ENCODE data around the gene BRD2. TPM values are rescaled to one million over a fixed set of nuclear protein-coding genes. Genes with fewer than 3 reads are reported as not detected.

The BRD2 gene
- total and polyA plus RNA-seq, 9 of the 15 experiments (the other 6 are each of a cell fraction or from before 2014, with no cell fraction given): 19.0 to 252 (median 181) TPM

DNA sequence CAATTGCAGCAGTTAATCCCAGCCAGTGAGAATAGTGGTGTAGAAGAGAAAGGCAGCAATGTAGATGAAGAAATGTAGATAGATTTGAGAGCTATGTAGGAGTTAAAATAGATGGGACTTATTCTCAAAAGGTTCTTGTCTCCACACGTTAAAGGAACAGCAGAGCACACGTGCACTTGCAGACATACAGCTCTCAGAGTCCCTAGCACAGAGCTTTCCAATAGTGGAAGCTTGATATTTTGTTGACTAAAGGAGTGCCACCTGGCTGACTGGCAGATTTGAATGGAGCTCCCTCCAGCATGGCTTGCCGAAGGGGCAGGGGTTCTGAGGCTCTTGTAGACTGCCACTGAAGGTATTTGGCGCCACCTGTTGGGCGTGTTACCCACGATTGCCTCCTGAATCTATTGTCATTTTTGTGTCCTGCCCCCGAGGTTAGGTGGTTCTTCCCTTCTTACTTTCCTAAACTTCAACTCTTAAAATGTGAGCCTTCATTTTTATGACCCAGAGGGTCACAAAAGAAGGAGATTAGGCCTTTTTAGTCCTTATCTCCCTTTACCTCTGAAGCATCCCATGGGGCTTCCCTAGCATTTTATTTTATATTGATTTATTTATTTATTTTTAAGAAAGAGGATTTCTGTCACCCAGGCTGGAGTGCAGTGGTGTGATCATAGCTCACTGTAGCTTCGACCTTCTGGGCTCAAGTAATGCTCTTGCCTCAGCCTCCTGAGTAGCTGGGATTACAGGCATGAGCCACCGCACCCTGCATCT lies 16.4 kb downstream of the BRD2 start (continued):
- TF ChIP-seq ZNF79 (CRISPR knock-in tag; IDR thresholded peaks at IDR 0.05; ENCODE audit: low read depth) (no peak), HEY1 (CRISPR knock-in tag; IDR thresholded peaks at IDR 0.05; ENCODE audit: borderline replicate concordance) (no peak), HSF4 (CRISPR knock-in tag; IDR thresholded peaks at IDR 0.05; ENCODE audit: borderline replicate concordance) (no peak), TCF15 (CRISPR knock-in tag; IDR thresholded peaks at IDR 0.05) (no peak), ZKSCAN1 (IDR thresholded peaks at IDR 0.05; ENCODE audit: low read depth, low read length) (no peak), SRF (CRISPR knock-in tag; IDR thresholded peaks at IDR 0.05) (no peak), DLX4 (CRISPR knock-in tag; IDR thresholded peaks at IDR 0.05) (no peak), MAFK (IDR thresholded peaks at IDR 0.05; ENCODE audit: low read length) (no peak), SAFB2 (IDR thresholded peaks at IDR 0.05; ENCODE audit: borderline replicate concordance, low read depth, low read length, severe bottlenecking) (no peak), WHSC1 (IDR thresholded peaks at IDR 0.05; ENCODE audit: low read length) (no peak), TAL1 (IDR thresholded peaks at IDR 0.05) (no peak), KDM4B (IDR thresholded peaks at IDR 0.05; ENCODE audit: borderline replicate concordance in 2 of 2, low read depth in 1 of 2) (no peak), SRSF1 (IDR thresholded peaks at IDR 0.05; ENCODE audit: low read depth, low read length) (no peak), HNRNPH1 (optimal IDR thresholded peaks at IDR 0.05; ENCODE audit: low read depth, low read length) (no peak), MECOM (CRISPR knock-in tag; IDR thresholded peaks at IDR 0.05) (no peak), MAFG (tag; conservative IDR thresholded peaks at IDR 0.05) (no peak), RBM17 (IDR thresholded peaks at IDR 0.05; ENCODE audit: borderline replicate concordance, low read depth, low read length) (no peak), POLR2H (tag; IDR thresholded peaks at IDR 0.05; ENCODE audit: low read depth) (no peak), NR2F6 (CRISPR knock-in tag; IDR thresholded peaks at IDR 0.05) (no peak), THAP12 (CRISPR knock-in tag; IDR thresholded peaks at IDR 0.05) (no peak)
- TF ChIP-seq, protein P1, sequence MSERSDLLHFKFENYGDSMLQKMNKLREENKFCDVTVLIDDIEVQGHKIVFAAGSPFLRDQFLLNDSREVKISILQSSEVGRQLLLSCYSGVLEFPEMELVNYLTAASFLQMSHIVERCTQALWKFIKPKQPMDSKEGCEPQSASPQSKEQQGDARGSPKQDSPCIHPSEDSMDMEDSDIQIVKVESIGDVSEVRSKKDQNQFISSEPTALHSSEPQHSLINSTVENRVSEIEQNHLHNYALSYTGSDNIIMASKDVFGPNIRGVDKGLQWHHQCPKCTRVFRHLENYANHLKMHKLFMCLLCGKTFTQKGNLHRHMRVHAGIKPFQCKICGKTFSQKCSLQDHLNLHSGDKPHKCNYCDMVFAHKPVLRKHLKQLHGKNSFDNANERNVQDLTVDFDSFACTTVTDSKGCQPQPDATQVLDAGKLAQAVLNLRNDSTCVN (CRISPR knock-in tag; IDR thresholded peaks at IDR 0.05): no peak
- TF ChIP-seq, protein P2, sequence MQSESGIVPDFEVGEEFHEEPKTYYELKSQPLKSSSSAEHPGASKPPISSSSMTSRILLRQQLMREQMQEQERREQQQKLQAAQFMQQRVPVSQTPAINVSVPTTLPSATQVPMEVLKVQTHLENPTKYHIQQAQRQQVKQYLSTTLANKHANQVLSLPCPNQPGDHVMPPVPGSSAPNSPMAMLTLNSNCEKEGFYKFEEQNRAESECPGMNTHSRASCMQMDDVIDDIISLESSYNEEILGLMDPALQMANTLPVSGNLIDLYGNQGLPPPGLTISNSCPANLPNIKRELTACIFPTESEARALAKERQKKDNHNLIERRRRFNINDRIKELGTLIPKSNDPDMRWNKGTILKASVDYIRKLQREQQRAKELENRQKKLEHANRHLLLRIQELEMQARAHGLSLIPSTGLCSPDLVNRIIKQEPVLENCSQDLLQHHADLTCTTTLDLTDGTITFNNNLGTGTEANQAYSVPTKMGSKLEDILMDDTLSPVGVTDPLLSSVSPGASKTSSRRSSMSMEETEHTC (IDR thresholded peaks at IDR 0.05): no peak

Data from K562 (cell line).